ENCODE data around the gene PDILT.
"Not testable (repeated sequence)": the region's sequence is repeated elsewhere in the genome, so short reads cannot be mapped to it uniquely, and the experiment has no call there.

The PDILT gene, protein sequence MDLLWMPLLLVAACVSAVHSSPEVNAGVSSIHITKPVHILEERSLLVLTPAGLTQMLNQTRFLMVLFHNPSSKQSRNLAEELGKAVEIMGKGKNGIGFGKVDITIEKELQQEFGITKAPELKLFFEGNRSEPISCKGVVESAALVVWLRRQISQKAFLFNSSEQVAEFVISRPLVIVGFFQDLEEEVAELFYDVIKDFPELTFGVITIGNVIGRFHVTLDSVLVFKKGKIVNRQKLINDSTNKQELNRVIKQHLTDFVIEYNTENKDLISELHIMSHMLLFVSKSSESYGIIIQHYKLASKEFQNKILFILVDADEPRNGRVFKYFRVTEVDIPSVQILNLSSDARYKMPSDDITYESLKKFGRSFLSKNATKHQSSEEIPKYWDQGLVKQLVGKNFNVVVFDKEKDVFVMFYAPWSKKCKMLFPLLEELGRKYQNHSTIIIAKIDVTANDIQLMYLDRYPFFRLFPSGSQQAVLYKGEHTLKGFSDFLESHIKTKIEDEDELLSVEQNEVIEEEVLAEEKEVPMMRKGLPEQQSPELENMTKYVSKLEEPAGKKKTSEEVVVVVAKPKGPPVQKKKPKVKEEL

DNA sequence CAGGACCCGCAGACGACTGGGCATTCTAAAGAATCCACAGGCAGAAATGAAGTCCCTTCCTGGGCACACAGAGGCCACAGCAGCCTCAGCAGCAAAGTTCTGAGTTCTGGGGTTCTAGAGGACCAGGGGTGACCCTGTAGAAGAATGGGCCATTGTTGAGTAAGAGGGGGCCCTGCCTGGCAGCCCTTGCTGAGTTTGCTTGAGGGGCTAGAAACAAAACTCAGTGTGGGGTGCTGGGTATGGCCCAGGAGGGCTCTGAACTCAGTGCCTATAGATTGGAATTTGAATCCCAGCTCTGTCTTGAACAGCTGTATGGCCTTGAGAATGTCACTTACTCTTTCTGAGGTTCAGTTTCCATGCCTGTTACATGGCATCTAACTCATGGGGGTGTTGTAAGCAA lies at the start of gene PDILT:
TSS of gene PDILT (minus strand) at position 101 of the 400 bp plus-strand sequence. CDS start 5,437 bp downstream, outside the sequence.
- DNase-seq, result no peak

DNA sequence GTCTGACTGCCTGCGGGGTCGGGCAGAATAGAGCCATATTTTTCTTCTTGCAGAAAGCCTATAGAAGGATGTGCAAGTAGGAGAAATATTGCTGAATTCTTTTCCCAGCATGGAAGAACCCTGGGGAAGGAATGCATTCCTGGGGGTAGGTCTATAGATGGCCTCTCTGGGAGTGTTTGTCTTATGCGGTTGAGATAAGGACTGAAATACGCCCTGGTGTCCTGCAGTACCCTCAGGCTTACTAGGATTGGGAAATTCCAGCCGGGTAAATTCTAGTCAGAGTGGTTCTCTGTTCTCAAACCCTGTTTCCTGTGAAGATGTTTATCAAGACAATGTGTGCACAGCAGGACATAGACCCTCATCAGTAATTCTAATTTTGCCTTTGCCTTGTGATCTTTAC lies 49.1 kb upstream of the PDILT start:
- not testable (repeated sequence) for DNase-seq

DNA sequence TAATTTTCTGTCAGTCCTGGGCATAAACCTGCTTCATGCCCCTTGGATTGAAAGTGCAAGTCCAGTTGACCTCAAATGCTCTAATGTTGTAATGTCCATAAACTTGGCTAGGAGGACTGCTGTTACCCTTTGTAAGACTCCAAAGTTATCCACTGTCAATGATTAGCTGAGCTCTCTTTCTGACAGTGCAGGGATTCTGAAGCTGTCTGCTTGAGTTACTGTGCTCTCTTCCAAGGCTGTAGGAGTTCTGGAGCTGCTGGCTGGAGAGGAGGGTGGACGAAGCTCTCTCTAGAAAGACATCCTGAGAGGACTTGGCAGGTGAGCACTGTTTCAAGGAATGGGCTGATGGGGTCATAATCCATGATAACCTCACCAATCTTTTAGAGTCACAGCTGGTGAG lies 46.8 kb upstream of the PDILT start, which contains the start of gene ACSM2A:
TSS of gene ACSM2A (plus strand) at position 158 of the 400 bp plus-strand sequence. CDS start 8,594 bp downstream, outside the sequence.
- not testable (repeated sequence) for DNase-seq

DNA sequence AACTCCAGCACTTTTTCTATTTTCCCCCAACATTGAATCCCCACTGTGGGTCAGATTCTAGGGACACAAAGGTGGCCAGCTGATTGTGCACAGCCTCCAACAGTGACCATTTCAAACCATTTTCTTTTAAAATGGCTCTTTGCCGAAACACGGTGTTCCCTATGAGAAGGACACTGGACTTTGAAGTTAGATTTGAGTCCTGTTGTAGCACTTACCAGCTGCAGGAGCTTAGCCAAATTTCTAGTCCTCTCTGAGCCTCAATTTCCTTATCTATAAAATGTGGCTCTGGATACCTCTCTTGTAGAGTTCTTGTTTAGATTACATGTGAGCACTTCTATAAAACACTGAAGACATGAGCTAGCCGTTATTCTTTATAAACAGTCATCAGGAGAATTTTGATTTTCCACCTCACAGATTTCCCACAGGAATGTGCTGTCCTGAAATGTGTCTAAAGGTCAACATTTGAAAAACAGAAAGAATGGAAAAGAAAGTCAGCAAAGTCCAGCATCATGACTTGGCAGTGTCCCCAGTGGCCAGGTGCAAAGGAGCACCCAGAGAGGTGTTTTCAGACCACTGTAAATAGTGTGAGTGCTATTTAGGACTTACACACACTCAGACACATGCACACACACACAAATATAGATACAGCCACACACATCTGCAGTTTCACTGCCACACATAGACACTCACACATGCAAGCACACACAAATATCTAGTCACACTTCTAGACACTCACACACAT lies 42.3 kb upstream of the PDILT start:
- DNase-seq, result not testable (repeated sequence)

DNA sequence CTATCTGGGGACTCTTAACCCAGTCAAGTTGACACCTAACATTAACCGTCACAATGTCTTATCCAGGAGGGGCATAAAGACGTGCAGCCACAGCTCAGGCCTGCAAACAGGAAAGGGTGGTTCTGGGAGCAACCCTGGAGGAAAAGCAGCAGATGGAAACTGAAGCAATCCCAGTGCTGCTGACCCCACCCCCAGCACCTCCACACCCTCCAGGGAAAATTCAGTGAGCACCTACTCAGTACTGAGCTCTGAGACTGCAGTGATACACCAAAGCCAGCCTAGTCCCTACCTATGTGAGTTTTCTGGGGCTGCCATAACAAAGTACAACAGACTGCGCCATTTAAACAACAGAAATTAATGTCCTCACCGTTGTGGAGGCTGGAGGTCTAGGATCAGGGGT lies 37.3 kb upstream of the PDILT start:
- DNase-seq, result not testable (repeated sequence)

DNA sequence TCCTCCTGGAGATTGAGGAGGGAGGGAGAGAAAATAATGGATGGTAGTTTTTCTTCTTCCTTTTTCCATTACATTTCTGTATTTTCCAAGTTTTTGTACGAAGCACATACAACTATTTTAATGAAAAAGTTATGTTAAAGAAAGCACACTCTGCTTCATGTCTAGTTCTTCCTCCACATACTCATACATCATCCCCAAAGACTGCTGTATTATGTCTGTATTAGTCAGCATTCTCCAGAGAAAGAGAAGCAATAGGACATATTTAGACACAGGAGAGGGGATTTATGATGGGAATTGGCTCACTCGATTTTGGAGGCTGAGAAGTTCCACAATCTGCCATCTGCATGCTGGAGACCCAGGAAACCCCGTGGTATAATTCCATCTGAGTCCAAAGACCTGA lies 36.7 kb upstream of the PDILT start:
- DNase-seq, result no peak

DNA sequence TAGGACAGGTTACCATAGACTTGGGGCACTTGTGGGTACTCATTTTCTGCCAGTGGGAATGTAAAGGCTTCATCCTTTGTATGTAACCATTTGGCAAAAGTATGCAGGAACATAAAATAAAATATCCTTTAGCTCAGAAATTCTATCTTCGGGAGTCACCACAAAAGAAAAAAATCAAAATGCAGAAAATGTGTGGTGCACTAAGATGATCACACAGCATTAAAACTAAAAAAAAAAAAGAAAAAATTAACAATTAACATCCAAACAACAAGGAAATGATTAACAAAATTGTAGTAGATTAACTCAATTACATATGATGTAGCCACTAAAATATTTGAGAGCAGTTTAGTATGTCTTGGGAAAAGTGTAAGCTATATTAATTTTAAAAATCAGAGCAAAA lies 36.2 kb upstream of the PDILT start:
- not testable (repeated sequence) for DNase-seq

DNA sequence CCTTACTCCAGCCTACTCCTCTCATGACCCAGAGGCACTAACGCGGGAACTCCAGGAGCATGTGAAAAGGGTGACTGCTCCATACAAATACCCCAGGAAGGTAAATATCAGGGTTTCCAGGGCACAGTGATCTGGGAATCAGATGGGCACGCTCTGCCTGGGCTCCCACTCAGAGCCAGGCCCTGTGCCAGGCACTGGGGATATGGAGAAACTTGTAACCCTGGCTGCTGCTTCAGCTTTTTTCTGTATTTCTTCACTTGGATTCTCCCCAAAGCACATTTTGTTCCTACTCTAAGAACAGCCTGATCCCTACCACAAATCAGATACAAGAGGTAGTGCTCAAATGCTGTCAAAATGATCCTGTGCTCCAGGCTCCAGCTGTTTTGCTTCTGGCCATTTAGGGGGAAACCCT lies 35.3 kb upstream of the PDILT start:
- DNase-seq, result not testable (repeated sequence)

DNA sequence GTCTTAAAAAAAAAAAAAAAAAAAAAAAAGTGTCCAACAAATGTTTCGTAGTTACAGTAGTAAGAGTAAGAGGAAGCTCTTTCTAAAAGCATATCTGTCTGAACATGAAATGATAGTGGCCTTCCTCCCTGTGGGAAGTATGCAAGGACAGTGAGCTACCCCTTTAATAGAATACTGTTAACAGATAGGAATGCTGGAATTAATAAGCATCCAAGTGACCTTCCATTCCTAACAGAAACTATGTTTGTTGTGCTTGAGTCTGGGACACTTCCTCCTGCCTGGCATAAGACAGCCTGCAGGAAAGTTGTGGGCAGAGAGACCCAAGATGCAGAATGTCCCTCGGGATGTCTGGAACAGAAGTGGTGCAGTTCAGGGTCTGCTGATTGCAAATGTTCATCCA lies 34.4 kb upstream of the PDILT start:
- not testable (repeated sequence) for DNase-seq

DNA sequence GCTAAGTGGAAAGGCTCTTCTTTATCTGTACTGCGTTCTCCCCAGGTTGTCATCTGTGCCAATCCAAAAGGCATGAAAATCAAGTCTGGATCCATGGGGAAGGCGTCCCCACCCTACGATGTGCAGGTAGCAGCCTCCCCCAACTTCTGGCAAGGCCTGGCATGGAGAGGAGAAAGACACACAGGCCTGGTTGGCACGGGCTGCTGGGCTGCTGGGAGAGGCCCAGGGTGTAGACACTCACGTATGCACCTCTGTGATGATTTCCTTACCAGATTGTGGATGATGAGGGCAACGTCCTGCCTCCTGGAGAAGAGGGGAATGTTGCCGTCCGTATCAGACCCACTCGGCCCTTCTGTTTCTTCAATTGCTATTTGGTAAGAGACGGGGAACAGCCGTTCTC lies 26.4 kb upstream of the PDILT start:
- no peak for DNase-seq

DNA sequence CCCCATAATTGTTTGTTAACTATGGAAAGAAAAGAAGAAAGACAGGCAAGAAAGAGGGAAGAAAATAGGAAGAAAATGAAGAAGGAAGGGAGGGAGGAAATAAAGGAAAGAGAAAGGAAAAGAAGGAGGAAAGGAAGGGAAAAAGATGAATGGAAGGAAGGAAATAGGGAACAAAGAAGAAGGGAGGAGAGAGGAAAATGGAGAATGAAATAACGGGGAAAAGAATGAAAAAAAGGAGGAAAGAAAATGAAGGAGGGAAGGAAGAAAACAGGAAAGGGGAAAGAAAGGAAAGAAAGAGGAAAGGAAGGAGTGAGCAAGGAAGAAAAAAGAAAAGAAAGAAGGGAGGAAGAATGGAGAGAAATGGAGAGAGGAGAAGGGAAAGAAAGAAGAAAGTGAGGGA lies 25.9 kb upstream of the PDILT start:
- DNase-seq, result not testable (repeated sequence)

DNA sequence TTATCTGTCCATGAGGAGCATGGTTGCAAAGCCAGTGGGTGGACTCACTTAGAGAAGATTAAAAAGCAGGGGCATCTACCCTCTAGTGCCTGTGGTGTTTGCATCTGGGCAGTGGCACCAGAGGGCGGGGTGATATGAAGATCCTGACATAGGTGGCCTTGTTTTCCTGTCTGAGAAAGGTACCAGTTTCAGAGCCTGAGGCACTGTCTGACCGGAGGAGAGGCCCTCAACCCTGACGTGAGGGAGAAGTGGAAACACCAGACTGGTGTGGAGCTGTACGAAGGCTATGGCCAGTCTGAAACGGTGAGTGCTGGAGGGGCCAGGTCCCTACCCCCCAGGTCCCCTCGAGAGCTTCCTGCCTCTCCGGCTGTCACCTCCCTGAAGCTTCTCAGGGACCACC lies 25.0 kb upstream of the PDILT start:
- DNase-seq, result not testable (repeated sequence)

DNA sequence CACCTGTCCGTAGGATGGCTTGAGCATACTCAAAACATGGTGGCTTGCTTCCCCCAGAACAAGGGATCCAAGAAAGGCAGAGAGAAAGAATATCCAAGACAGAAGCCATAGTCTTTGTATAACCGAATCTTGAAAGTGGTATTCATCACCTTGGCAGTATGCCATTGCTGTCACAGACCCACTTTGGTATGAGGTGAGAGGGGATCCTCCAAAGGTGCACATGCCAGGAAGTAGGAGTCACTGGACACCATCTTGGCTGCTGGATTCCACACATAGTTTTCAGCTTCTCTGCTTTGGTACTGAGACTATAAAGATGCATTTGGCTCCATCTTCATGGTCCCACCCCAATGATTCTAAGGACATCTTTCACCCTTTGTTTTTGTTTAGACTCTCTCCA lies 22.9 kb upstream of the PDILT start:
- DNase-seq, result not testable (repeated sequence)

DNA sequence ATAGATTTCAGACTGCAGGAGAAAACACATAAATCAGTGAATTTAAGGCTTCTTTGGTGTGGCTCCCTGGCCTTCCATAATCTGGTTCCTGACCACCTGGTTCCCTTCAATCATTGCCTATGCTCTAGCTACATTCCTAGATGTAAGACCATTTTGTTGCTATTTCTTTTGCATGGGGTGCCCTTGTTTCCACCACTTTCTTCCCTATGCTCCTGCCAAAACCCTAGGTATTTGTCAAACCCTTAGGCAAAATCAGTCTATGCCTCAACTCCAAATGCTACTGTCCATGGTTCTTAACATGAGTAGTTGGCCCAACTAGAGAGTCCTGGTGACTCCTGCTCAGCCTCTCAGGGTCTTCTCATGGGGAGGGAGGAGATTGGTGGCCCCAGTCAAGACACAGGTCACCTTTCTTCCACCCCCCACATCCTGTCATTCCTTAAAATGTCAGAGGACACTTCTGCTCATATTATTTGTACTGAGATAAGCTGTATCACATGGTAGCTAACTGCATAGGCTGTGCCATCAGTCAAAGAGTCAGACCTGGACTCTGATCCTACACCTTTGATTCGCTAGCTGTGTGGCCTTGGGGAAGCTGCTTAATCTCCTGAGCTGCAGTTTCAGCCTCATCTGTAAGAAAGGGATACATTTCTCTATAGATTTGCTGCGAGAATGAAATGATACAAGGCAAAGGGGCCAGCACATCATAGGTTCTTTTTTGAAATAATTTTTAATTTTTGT lies 19.8 kb upstream of the PDILT start:
- no peak for DNase-seq

DNA sequence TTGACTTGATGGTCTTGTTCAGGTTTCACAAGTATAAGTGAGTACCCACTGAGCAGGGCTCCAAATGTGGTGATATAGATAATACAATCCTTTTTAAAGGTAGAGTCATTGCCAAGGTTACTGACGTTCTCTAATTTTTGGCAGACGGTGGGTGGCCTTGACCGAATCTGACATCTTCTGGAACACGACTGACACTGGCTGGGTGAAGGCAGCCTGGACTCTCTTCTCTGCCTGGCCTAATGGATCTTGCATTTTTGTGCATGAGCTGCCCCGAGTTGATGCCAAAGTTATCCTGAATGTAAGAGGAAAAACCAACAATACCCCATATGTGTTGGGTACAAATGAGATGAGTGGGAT lies 19.2 kb upstream of the PDILT start:
- DNase-seq, result not testable (repeated sequence)

DNA sequence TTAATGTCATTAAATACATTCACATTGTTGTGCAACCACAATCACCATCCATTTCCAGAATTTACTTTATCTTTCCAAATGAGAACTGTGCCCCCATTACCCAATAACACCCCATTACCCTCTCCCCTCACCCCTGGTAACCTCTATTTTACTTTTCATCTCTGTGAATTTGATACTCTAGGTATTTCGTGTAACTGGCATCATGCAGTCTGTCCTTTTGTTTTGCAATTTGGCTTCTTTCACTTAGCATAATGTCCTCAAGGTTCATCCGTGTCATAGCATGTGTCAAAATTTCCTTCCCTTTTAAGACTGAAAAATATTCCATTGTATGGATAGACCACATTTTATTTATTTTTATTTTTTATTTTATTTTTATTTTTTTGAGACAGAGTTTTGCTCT lies 17.2 kb upstream of the PDILT start:
- not testable (repeated sequence) for DNase-seq

DNA sequence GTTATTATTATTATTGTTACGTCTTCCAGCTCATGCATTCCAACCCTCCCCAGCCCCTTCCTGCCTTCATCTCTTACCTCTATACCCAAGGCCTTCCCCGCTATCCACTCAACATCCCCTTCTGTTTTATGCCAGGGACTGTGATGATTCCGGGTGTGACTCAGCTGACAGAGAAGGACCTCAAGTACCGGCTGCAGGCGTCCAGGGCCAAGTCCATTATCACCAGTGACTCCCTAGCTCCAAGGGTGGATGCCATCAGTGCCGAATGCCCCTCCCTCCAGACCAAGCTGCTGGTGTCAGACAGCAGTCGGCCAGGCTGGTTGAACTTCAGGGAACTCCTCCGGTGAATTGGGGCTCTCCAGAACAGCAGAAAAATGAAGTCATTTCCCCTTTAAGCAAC lies 14.6 kb upstream of the PDILT start:
- DNase-seq, result not testable (repeated sequence)

DNA sequence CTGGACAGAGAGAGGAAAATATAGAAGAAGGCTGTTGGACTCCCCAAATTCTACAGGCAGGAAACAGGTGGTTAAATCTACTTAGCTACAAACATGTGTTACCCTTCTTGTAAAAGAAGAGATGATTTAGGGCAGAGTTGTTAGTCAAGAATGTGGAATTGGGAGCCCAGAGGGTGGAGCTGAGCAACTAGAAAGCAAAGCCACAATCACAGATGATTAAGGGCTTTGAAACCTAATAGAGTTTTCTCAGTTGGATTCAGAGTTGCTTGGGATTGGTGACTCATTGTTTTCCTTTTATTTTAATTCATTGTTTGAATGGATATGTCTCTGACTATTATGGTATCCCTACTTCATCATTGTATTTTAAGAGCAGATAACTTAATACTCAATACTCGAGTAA lies 11.0 kb upstream of the PDILT start:
- no peak for DNase-seq

DNA sequence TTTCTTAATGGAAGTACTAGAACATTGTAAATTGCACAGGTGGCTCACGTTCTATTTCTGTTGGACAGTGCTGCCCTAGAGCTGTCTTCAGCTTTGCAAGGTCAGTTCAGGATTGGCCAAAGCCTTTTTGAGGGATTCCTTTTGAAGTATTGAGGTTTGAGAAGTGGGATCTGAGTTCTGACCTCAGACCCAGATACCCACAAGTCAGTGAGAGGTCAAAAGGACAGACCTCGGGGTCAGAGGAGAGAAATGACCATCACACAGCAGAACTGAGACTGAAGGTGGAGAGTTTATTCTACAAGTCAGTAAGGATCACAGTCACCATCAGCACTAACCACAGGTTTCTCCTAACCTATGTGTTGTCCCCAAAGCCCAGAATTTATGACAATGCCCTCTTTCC lies 6.5 kb upstream of the PDILT start:
- DNase-seq, result no peak

DNA sequence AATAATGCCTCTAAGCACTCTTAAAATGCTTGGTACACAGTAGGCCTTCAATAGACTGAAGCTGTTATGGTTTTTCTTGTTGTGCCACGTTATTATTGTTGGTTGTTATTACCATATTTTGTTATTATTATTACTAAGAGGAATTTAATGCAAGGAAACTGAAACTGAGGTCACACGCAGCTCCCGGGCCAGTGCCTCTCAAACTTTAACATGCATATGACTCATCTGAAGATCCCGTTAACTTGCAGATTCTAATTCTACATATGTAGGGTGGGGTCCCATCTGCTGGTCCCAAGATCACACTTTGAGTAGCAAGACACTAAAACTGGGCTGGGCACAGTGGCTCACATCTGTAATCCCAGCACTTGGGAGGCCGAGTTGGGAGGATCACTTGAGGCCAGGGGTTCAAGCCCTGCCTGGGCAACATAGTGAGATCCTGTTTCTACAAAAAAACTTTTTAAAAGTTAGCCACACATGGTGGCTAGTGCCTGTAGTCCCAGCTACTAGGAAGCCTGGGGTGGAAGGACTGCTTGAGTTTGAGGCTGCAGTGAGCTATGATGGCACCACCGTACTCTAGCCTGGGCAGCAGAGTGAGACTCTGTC lies 5.7 kb upstream of the PDILT start:
- no peak for DNase-seq

DNA sequence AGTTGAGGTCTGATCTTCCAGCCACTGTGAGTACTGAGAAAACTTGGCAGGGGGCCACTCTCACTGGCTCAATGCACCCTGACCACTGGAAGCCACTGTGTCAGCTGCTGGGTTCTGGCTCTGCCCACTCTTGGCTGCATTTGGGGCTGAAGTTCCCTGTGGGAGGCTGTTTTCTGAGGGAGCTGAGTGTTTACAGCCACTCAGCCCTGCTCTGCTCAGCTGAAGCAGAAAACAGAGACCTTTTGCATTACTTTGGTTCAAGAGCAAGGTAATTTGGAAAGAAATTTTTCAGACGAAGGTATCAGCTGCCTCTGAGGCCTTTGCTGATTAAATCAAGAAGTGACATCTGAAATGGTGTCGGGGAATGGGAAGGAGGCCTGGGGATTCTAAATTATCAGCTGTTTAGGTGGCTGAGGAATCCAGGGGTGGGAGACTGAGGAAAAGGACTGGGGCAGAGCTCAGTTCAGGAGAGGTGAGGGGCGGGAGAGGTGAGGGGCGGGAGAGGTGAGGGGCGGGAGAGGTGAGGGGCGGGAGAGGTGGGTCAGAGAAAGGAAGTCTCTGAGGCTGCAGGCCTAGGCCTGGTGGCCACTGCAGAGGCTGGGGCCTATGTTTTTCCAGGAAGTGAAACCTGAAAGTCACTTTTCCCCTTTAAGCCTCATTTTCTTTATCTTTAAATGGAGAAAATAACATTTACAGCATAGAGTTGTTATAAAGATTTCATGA lies 5.0 kb upstream of the PDILT start, which contains the start of gene ACSM5:
TSS of gene ACSM5 (plus strand) at position 137 of the 723 bp plus-strand sequence. CDS start 1,951 bp downstream, outside the sequence.
- DNase-seq, result no peak

DNA sequence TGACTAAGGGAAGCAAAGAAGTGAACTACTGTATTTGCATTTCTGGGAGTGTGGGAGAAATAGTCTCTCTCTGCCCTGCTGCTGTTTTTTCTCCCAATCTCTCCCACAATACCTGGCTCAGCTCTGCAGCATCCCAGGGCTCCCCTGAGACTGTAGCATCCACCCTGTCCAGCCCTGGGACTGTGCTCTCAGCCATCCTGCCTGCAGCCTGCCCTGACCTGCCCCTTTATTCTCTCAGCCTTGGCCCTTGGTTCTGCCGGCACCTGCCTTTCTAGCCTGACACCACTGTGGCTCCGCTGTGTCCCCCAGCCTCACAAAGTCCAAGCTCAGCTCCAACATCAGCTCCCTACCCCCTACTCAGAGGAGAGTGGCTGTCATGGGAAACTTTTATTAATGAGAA lies 1.9 kb downstream of the PDILT start:
- no peak for DNase-seq

Measured in HCEC 1CT (cell line).